Glutamatergic neuron (in vitro differentiated cells): ENCODE results near the gene SYT6. TPM values are rescaled to one million over a fixed set of nuclear protein-coding genes. Genes with fewer than 3 reads are reported as not detected.

ENCODE experiments used
- DNase-seq: peaks from one replicate; pipeline ENCODE4 v3.0.0; 2022
- H3K27ac Mint-ChIP-seq: one replicate; pipeline ENCODE4 v1.8.0; 2020; ENCODE audit warnings: mild to moderate bottlenecking, mixed read lengths, inconsistent platforms; ENCODE audit not compliant: unreplicated experiment
- H3K27me3 Mint-ChIP-seq: one replicate; pipeline ENCODE4 v1.8.0; 2020; ENCODE audit warnings: mild to moderate bottlenecking, moderate library complexity, mixed read lengths, inconsistent platforms; ENCODE audit not compliant: unreplicated experiment
- H3K36me3 Mint-ChIP-seq: one replicate; pipeline ENCODE4 v1.8.0; 2020; ENCODE audit warnings: mild to moderate bottlenecking, mixed read lengths, inconsistent platforms; ENCODE audit not compliant: unreplicated experiment
- H3K4me1 Mint-ChIP-seq: one replicate; pipeline ENCODE4 v1.8.0; 2020; ENCODE audit warnings: mild to moderate bottlenecking, low read depth, mixed read lengths, inconsistent platforms; ENCODE audit not compliant: unreplicated experiment
- H3K4me3 Mint-ChIP-seq: one replicate; pipeline ENCODE4 v1.8.0; 2020; ENCODE audit warnings: mild to moderate bottlenecking, mixed read lengths, inconsistent platforms; ENCODE audit not compliant: unreplicated experiment
- H3K9me3 Mint-ChIP-seq: one replicate; pipeline ENCODE4 v1.8.0; 2020; ENCODE audit warnings: mild to moderate bottlenecking, moderate library complexity, mixed read lengths, inconsistent platforms; ENCODE audit not compliant: unreplicated experiment
- total RNA-seq: library from RNA; stranded (reverse); fragmentation: NEBNext Ultra II Directional; extraction: Animal tissue kit (Norgen Biotek cat#: 25700); gene quantifications from one replicate; pipeline ENCODE4 v1.2.1, GENCODE V29; 2021; ENCODE audit not compliant: unreplicated experiment
- TF ChIP-seq, protein P1 (sequence below): fragments of 200-600 bp; sonication (generic); IDR thresholded peaks from one replicate; pipeline ENCODE4 v1.5.0; 2021; ENCODE audit not compliant: partially characterized antibody, unreplicated experiment

Gene SYT6
- total RNA-seq, 1 donor from 2014 or later = 11.1 TPM

DNA sequence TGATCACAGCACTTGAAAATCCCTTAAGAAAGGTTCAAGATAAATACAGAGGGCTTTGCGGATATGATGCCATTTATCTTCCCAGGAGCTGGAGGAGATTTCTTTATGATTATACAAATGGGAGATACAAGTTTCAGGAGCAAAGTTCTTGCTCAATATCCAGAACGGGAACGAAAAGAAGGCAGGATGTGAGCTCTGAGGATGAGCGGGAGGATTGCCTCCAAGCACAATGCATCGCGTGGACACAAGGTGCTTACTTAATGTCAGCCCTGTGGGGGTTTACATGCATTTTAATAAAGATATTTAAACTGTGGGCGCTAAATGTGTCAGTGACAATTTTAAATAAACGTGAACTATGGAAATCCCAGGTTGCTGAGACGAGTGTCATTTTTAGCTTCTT, 59.0 kb downstream of the SYT6 start:
- Mint-ChIP-seq H3K9me3 (peaks cover 4% of the 10 kb centered on the region), H3K4me1 (peaks cover 15% of the 10 kb centered on the region), H3K36me3 (peaks cover 5% of the 10 kb centered on the region), H3K27me3 (peaks cover 9% of the 10 kb centered on the region), H3K4me3 (no peak overlapping the region), H3K27ac (peak overlapping the region; percentile 42)
- TF ChIP-seq, protein P1, sequence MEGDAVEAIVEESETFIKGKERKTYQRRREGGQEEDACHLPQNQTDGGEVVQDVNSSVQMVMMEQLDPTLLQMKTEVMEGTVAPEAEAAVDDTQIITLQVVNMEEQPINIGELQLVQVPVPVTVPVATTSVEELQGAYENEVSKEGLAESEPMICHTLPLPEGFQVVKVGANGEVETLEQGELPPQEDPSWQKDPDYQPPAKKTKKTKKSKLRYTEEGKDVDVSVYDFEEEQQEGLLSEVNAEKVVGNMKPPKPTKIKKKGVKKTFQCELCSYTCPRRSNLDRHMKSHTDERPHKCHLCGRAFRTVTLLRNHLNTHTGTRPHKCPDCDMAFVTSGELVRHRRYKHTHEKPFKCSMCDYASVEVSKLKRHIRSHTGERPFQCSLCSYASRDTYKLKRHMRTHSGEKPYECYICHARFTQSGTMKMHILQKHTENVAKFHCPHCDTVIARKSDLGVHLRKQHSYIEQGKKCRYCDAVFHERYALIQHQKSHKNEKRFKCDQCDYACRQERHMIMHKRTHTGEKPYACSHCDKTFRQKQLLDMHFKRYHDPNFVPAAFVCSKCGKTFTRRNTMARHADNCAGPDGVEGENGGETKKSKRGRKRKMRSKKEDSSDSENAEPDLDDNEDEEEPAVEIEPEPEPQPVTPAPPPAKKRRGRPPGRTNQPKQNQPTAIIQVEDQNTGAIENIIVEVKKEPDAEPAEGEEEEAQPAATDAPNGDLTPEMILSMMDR = no peak
- DNase-seq = no peak

DNA sequence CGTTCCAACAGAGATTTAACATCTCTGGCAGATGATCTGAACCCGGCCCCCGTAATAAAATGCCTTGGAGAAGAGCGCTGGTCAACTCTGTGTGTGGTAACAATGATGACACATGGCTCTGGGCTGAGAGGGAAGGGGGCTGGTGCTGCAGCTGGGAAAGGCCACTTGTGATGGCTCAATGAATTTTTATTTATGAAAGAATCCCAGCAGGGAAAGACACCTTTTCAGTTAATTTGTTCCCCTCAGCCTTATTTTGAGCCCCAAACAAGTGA, 59.4 kb downstream of the SYT6 start:
- peaks cover 16% of the 10 kb centered on the region for H3K4me1 Mint-ChIP-seq
- H3K27me3 Mint-ChIP-seq = peaks cover 9% of the 10 kb centered on the region
- no peak for DNase-seq

DNA sequence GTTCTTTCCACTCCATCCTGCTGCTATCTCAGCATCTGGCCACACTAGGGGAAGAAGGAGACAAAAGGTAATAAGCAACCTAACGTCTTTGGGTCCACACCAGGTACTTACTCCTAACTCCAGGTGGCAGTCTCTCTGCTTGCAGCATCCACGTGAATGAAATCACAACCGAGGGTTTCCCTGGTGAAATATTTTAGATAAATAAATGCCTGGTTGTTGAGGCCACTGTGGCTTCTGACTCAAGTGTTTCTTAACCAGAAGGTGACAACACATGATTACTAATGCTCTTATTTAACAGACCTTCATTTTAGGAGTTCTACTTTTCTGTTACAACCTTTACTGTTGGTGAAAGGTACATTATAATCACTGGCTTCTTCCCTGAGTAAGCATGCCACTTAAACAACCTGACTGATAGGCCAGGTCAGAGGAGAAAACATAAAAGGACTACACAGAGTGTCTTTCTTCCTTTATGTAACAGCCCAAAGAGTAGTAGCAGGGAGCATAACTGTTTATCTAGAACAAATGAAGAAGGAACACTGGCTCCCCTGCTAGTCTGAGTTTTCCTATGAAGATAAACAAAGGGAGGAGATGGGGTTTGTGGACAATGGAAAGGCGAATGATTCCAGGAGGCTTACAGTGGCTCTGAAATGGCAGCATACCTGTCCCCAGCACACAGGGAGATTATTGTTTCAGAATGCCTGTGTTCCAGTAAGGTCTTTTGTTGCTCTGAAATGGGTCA, 59.9 kb downstream of the SYT6 start:
- H3K27me3 Mint-ChIP-seq = peaks cover 9% of the 10 kb centered on the region
- peaks cover 4% of the 10 kb centered on the region for H3K9me3 Mint-ChIP-seq
- peaks cover 5% of the 10 kb centered on the region for H3K36me3 Mint-ChIP-seq

More for the DNA sequence above, 59.4 kb downstream of the SYT6 start:
- H3K27ac Mint-ChIP-seq = no peak overlapping the region
- H3K4me3 Mint-ChIP-seq = no peak overlapping the region
- TF ChIP-seq, protein P1 = no peak
- H3K36me3 Mint-ChIP-seq = peaks cover 5% of the 10 kb centered on the region
- peaks cover 4% of the 10 kb centered on the region for H3K9me3 Mint-ChIP-seq

DNA sequence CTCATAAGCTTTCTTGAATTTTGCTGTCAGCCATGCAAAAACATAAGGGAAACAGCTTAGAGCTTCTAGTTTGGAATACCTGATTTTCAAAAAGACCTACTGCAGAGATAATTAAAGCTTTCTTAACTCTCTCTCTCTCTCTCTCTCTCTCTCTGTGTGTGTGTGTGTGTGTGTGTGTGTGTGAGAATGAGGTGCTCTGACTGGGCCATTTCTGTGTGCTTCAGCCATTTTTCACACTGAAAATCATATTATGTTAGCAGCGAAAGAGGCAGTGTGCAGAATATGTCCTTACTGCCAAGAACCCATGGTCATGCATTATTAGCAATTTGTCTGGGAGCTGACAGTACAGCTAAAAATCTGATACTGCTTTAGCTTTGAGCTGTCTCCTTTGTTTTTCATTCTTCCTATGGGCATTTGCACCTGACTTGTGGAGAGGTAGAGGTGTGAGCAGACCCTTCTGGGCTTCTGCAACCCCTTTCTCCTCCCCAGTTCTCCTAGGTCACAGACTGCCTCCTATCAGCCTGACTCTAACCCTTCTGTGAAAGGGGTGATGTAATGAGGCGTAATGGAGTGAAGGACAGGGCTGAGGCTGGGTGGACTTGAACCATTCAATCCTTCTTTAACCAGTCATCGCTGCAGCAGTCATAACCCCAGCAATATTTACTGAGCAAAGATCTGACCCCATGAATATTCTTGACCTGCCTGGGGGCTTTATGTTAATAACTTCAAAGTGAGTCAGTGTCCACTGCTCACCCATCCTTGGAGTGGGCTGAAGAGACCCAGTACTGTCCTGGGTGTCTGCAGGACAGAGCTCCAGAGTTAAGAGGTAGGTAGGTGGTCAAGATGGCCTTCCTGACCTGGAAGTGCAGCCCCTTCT, 61.2 kb downstream of the SYT6 start:
- Mint-ChIP-seq H3K36me3 (no peaks in the 10 kb centered on the region), H3K9me3 (peaks cover 6% of the 10 kb centered on the region), H3K4me1 (peaks cover 16% of the 10 kb centered on the region), H3K27me3 (peaks cover 8% of the 10 kb centered on the region), H3K27ac (no peak overlapping the region), H3K4me3 (no peak overlapping the region)
- TF ChIP-seq, protein P1 = no peak
- no peak for DNase-seq

More for the DNA sequence above, 59.9 kb downstream of the SYT6 start:
- Mint-ChIP-seq H3K27ac (no peak overlapping the region), H3K4me3 (no peak overlapping the region), H3K4me1 (peaks cover 16% of the 10 kb centered on the region)
- DNase-seq = no peak
- TF ChIP-seq, protein P1 = no peak

DNA sequence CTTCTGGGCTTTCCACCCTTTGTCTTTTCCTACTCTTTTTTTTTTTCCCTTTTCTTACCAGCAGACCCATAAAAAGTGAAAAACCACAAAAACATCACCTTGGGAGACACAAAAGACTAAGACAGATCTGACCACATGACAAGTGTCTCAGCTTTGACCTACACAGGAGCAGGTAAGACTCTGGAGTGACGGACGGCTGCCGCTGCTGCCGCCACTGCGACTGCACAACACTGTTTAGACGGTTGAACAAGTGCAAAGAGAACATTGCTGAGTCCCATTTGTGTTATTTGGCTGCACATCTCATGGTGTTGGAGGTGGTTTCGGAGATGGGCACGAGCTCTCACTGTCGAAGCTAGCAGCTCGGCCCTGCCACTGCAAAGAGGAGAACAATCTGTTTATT, 62.0 kb downstream of the SYT6 start:
- no peak for DNase-seq
- H3K27ac Mint-ChIP-seq = peak overlapping the region; percentile 13
- peaks cover 8% of the 10 kb centered on the region for H3K27me3 Mint-ChIP-seq
- H3K4me1 Mint-ChIP-seq = peaks cover 16% of the 10 kb centered on the region
- TF ChIP-seq, protein P1 = no peak
- H3K9me3 Mint-ChIP-seq = peaks cover 6% of the 10 kb centered on the region
- H3K4me3 Mint-ChIP-seq = no peak overlapping the region
- no peaks in the 10 kb centered on the region for H3K36me3 Mint-ChIP-seq
